Stomach (tissue), 9 donors: ENCODE data around the gene FARS2. TPM values are rescaled to one million over a fixed set of nuclear protein-coding genes. Genes with fewer than 3 reads are reported as not detected.

ENCODE experiments used
- DNase-seq, 2 donors: peaks; one replicate each; pipeline versions ENCODE4 v3.0.0 to v3.0.0-alpha.2; 2013 to 2019
- H3K27ac ChIP-seq, 5 donors: fragments of 200-600 bp in 4 of 5; sonication (generic) in 4 of 5; one replicate each; pipeline ENCODE4 v1.5.1; 2013 to 2019; ENCODE audit warnings: mild to moderate bottlenecking in 1 of 5, moderate library complexity in 1 of 5
- H3K27me3 ChIP-seq, 3 donors: fragments of 200-600 bp; sonication (generic); one replicate each; pipeline ENCODE4 v1.5.1; 2017 to 2019; ENCODE audit warnings: mixed run types in 1 of 3
- H3K36me3 ChIP-seq, 4 donors: fragments of 200-600 bp; sonication (generic); 1 replicate in 3 of 4; 2 replicates in 1 of 4; pipeline ENCODE4 v1.5.1; 2016 to 2019
- H3K4me1 ChIP-seq, 4 donors: fragments of 200-600 bp; sonication (generic); one replicate each; pipeline ENCODE4 v1.5.1; 2016 to 2019
- H3K4me3 ChIP-seq, 4 donors: fragments of 200-600 bp; sonication (generic) in 3 of 4; one replicate each; pipeline ENCODE4 v1.5.1; 2016 to 2019; ENCODE audit warnings: mild to moderate bottlenecking in 1 of 4
- H3K9me3 ChIP-seq, 4 donors: fragments of 200-600 bp; sonication (generic); one replicate each; pipeline ENCODE4 v1.5.1; 2016 to 2019
- EP300 ChIP-seq: sonication (generic); formaldehyde crosslinking; IDR thresholded peaks from one replicate; pipeline ENCODE4 v1.6.1; 2017; ENCODE audit warnings: antibody characterized with exemption
- POLR2A ChIP-seq, 4 donors: fragments of 450-650 bp; IDR thresholded peaks; one replicate each; pipeline ENCODE4 v1.6.1; 2016; ENCODE audit warnings: antibody characterized with exemption in 4 of 4, control low read depth in 2 of 4, mild to moderate bottlenecking in 1 of 4, moderate library complexity in 1 of 4
- POLR2AphosphoS5 ChIP-seq, 3 donors: sonication (generic); formaldehyde crosslinking; IDR thresholded peaks; one replicate each; pipeline ENCODE4 v1.6.1; 2016; ENCODE audit warnings: antibody characterized with exemption in 3 of 3
- WGBS, 5 donors: extraction: QIAGEN DNeasy Blood & Tissue Kit in 3 of 5; methylation state at CpG; one replicate each; pipeline versions ENCODE4 v1.1.5 to v1.1.7; 2013 to 2018; 5-methylcytosine and 5-hydroxymethylcytosine counted together
- intact Hi-C: fragments of 100-400 bp; cut with DNase I; formaldehyde crosslinking; loops from one replicate; pipeline ENCODE4 v1.15.1; 2023; ENCODE audit warnings: low total_unique reads
- polyA plus RNA-seq, 3 donors: library from polyadenylated mRNA; stranded (reverse); fragments of 200-250 nt; gene quantifications; one replicate each; pipeline ENCODE4 v1.2.3, GENCODE V29; 2013
- total RNA-seq, 5 donors: library from RNA; depleted of rRNA; stranded (reverse); fragments of >200 nt; gene quantifications; one replicate each; pipeline versions ENCODE4 v1.1.0 to v1.2.3, GENCODE V29; 2014 to 2016
- TF ChIP-seq, protein P1 (sequence below), 7 experiments: fragments of 450-650 bp in 4 of 7; fragments of 200-600 bp in 3 of 7; sonication (generic) in 3 of 7; IDR thresholded peaks; one replicate each; pipeline ENCODE4 v1.5.1; 2016 to 2019; ENCODE audit warnings: antibody characterized with exemption in 7 of 7, control low read depth in 2 of 7, mild to moderate bottlenecking in 1 of 7
- donor health status: healthy with polysubstance abuse.
- donor health status: Bipolar disorder and iron deficiency.
- donor health status: healthy.

FARS2 gene
- total and polyA plus RNA-seq, 8 donors = 3.8 to 47.8 (median 15.9) TPM

DNA sequence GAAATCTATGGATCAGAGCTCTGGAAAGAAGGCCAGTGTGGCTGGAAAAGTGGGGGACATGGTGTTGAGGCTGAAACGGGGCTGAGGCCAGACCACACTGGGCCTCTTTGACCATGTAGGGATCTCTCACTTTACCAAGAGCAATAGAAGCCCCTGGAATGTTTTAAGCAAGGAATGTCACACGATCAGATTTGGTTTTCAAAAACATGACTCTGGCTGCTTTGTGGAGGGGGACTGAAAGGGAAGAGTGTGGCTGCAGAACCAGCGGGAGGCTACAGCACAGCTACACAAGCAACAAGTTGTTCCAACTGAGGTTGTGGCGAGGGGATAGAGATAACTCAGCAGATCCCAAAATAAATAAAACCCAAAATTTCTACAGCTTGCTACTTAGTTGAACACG, 399.5 kb downstream of the FARS2 start:
- Histone ChIP-seq H3K9me3 (no peaks in the 10 kb centered on the region), H3K27ac (no peak overlapping the region), H3K4me3 (no peak overlapping the region), H3K4me1 (no peaks in the 10 kb centered on the region), H3K27me3 (no peaks in the 10 kb centered on the region), H3K36me3 (no peaks in the 10 kb centered on the region)
- 64 to 84% (median 70%) methylated on average over 5 of the region's 5 CpGs for WGBS, 5 donors
- DNase-seq = no peak
- intact Hi-C loops = no loop called here
- TF ChIP-seq, protein P1, sequence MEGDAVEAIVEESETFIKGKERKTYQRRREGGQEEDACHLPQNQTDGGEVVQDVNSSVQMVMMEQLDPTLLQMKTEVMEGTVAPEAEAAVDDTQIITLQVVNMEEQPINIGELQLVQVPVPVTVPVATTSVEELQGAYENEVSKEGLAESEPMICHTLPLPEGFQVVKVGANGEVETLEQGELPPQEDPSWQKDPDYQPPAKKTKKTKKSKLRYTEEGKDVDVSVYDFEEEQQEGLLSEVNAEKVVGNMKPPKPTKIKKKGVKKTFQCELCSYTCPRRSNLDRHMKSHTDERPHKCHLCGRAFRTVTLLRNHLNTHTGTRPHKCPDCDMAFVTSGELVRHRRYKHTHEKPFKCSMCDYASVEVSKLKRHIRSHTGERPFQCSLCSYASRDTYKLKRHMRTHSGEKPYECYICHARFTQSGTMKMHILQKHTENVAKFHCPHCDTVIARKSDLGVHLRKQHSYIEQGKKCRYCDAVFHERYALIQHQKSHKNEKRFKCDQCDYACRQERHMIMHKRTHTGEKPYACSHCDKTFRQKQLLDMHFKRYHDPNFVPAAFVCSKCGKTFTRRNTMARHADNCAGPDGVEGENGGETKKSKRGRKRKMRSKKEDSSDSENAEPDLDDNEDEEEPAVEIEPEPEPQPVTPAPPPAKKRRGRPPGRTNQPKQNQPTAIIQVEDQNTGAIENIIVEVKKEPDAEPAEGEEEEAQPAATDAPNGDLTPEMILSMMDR (IDR thresholded peaks at IDR 0.05) = no peak
- TF ChIP-seq POLR2AphosphoS5 (IDR thresholded peaks at IDR 0.05) (no peak), EP300 (no peak), POLR2A (IDR thresholded peaks at IDR 0.05) (no peak)

DNA sequence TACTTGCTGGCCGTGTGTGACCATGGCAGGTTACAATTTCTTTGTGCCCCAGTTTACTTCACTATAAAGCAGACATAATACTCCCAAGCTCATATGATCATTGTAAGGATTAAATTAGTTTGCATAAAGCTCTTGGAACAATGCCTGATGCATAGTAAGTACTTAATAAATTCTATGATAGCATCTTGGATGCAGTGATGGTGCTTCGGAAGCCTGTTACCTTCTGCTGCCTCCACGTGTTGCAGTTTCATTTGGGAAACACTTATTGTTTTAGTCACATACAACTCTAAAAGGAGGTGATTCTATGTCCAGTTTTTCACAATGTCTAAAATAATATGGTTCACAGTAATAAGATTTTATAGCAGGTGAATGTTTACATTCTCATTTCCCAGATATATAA, 401.5 kb downstream of the FARS2 start:
- WGBS, 5 donors = 80 to 95% (median 88%) methylated on average over 3 of the region's 3 CpGs
- no peak for DNase-seq
- intact Hi-C loops = no loop called here
- TF ChIP-seq EP300 = no peak
- TF ChIP-seq, protein P1 (IDR thresholded peaks at IDR 0.05) = no peak
- TF ChIP-seq POLR2A (IDR thresholded peaks at IDR 0.05) = no peak
- no peak for TF ChIP-seq POLR2AphosphoS5 (IDR thresholded peaks at IDR 0.05)
- Histone ChIP-seq H3K9me3 (no peaks in the 10 kb centered on the region), H3K36me3 (no peaks in the 10 kb centered on the region), H3K4me3 (no peak overlapping the region), H3K4me1 (peaks cover 0 to 7% (median 0%) of the 10 kb centered on the region in 4 donors), H3K27ac (no peak overlapping the region), H3K27me3 (no peaks in the 10 kb centered on the region)

DNA sequence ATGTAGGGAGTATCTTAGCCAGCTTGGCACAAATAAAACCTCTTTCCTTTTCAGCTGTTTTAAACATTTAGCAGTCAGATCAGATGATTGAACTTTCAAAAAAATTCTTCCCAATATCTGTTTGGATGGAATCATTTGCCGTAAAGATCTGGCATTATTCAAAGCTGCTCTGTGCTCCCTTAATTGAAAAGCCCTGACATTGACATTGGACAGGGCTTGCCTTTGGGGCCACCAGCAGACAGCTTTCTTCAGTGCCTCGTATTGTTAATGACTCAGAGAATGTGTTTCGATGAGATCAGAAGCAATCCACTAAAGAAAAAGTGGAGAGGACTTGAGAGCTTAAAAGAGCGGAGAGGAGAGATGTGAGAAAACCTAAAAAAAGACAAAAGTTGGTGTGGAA, 401.9 kb downstream of the FARS2 start:
- no peak overlapping the region for H3K4me3 ChIP-seq
- peaks cover 0 to 8% (median 0%) of the 10 kb centered on the region in 4 donors for H3K4me1 ChIP-seq
- no peak overlapping the region for H3K27ac ChIP-seq
- no peaks in the 10 kb centered on the region for H3K27me3 ChIP-seq
- H3K9me3 ChIP-seq = no peaks in the 10 kb centered on the region
- H3K36me3 ChIP-seq = no peaks in the 10 kb centered on the region
- TF ChIP-seq POLR2A (IDR thresholded peaks at IDR 0.05) (no peak), EP300 (no peak), POLR2AphosphoS5 (IDR thresholded peaks at IDR 0.05) (no peak)
- TF ChIP-seq, protein P1 (IDR thresholded peaks at IDR 0.05) = no peak
- intact Hi-C loops = no loop called here
- peak in 1 of 2 donors; percentile 58 for DNase-seq
- WGBS, 5 donors = 83 to 91% (median 89%) methylated on average over 4 of the region's 4 CpGs

DNA sequence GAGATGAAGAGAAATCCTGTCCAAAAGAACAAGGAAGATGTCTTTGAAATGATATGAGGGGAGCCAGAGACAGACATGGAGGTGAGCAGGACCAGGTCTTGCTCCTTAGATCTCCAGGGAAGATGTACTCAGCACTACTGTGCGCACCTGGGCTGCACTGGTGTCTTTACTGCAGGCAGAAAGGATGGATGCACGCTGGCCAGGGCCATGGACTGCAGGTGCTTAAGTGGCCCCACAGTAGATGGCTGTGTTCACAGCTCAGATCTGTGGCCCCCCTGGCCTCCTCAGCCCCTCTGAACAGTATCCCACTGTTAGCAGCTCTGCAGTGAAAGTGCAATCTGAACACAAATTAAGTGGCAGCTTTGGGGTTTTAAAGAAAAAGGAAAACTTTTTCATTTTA, 402.4 kb downstream of the FARS2 start:
- Histone ChIP-seq H3K27me3 (no peaks in the 10 kb centered on the region), H3K27ac (no peak overlapping the region), H3K36me3 (no peaks in the 10 kb centered on the region), H3K4me3 (no peak overlapping the region), H3K4me1 (peaks cover 0 to 8% (median 0%) of the 10 kb centered on the region in 4 donors), H3K9me3 (no peaks in the 10 kb centered on the region)
- intact Hi-C loops = no loop called here
- no peak for DNase-seq
- 86 to 100% (median 91%) methylated on average over 2 of the region's 2 CpGs for WGBS, 5 donors
- TF ChIP-seq POLR2AphosphoS5 (IDR thresholded peaks at IDR 0.05) = no peak
- no peak for TF ChIP-seq POLR2A (IDR thresholded peaks at IDR 0.05)
- TF ChIP-seq, protein P1 (IDR thresholded peaks at IDR 0.05) = no peak
- no peak for TF ChIP-seq EP300
